GM19035 (cell line): ENCODE data around the gene TMEM202.
"Not testable (repeated sequence)": the region's sequence is repeated elsewhere in the genome, so short reads cannot be mapped to it uniquely, and the experiment has no call there.

ENCODE experiments used
- ATAC-seq: cut with Tn5 transposase; IDR thresholded peaks from one replicate; pipeline ENCODE4 v1.9.1; 2021; ENCODE audit not compliant: unreplicated experiment

Gene TMEM202

GRCh38 chr15:72397796-72398588, at the start of gene TMEM202:
Gene TMEM202, plus strand, starts transcription at chr15:72398305. Its CDS starts 22 bp downstream, at chr15:72398327.
- ATAC-seq: no peak

- no peak for ATAC-seq
These were observed 44.8 kb upstream of the TMEM202 start for GRCh38 chr15:72353266-72353665.

- ATAC-seq: no peak
These were observed 43.6 kb upstream of the TMEM202 start for GRCh38 chr15:72354496-72354895.

- no peak for ATAC-seq
These were observed 40.0 kb upstream of the TMEM202 start for GRCh38 chr15:72358121-72358520.

GRCh38 chr15:72358650-72359171, 39.4 kb upstream of the TMEM202 start:
- no peak for ATAC-seq

DNA sequence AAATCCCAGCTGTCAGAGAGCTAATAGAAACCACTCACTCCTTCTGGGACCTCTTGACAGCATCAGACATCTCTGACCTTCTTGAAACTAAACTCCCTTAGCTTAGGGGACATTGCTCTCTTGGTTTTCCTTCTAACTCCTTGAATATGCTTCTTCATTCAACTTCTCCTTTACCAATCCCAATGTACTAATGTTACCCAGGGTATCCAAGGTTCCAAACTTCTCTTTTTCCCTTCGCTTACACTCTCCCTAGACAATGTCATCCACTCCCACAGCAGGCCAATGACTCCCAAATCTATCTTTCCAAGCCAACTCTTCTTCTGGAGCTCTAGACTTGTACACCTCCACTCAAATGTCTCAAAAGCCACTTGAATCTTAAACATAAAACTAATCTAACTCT, 36.9 kb upstream of the TMEM202 start:
- ATAC-seq: no peak

- peak; percentile 87 for ATAC-seq
These were observed 32.3 kb upstream of the TMEM202 start for GRCh38 chr15:72365844-72366243.

DNA sequence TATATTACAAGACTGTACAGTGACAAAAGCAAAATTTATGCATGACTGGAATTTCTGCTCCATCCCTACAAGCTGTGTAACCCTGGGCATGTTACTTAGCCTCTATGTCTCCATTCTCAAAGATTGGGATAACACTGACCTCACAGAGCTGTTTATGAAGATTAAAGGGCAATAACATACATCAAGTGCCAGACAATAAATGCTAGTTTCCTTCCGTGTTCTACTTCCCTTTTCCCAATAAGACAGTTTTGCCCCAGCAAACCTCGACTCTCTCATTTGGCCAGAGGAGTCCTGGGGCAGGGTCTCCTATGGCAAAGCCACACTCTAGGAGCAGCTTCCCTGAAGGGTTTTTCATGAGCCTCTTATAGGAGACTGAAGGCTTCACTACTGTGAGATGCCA, 29.8 kb upstream of the TMEM202 start:
- ATAC-seq: no peak

DNA sequence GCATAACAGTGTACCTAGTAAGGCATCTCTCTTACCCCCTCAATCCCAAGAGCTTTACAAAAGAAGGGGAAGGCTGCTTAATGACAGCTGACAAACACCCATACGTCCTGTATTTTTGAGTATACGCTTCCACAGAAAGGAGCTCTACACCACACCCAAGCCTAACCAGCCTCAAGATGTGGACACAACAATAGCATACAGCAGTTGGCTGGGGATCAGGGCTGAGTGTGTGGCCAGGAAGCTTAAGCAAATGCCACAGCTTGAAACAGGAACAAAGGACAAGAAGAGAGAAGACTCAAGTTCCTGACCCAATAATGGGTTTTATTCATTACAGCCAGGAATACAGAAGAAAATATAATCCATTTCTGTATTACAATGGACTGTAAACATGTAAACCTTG, 29.2 kb upstream of the TMEM202 start:
- no peak for ATAC-seq

- ATAC-seq: no peak
These were observed 28.1 kb upstream of the TMEM202 start for GRCh38 chr15:72369964-72370363.

DNA sequence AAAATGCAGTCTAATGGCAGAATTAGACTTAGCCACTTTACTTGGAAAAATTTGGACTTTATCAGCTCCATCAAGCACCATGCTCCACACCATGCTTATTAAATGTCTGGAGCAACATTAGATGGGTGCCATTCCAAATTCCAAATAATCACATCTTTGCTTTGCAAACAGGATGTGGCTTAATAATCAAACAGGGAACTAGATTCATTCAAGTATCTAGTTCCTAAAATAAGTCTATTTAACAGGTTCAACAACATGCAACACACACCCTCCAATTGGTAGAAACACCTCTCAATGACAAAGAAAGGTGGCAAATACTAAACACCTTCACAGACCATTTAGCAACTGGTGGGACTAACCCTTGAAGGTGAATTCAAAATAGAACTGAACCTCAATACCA, 25.7 kb upstream of the TMEM202 start:
- ATAC-seq: no peak

GRCh38 chr15:72375501-72375845, 22.6 kb upstream of the TMEM202 start:
- peak; percentile 55 for ATAC-seq

DNA sequence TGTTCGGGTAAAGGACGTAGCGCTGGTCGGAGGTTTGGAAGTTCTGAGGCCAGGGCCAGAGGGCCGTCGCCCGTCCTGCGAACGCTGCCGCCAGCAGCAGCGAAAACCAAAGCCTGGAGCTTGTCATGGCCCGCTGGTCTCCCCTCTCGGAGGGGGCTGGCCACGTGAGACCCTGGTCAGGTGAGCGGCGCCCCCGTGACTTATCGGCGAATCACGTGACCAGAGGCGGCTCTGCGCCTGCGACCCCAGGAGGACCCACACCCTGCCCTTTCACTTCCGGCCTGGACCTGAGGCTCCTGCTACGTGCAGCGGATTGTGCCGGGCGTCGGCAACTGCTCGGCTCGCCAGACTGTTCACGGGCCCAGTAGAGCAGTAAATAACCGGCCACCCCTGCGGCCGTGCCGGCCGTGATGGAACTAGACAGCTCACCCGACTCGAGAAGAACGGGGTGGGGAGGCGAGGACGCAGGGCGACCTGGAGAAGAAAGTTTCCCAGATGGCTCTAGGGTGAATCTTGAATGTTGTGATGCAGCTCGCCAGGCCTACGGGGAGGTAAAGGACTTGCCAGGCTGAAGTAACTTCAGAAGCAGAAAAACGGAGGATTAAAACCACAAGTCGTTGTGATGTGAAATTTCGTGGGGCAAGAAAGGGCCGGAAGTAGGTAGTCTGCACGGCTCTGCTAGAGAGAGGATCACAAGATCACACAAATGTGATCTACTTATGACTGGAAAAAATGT, 22.1 kb upstream of the TMEM202 start, which contains the start of gene HEXA:
TSS of gene HEXA (minus strand) at position 169 of the 736 bp plus-strand sequence. CDS start at position 127, 42 bp downstream.
- peak; percentile 75 for ATAC-seq

DNA sequence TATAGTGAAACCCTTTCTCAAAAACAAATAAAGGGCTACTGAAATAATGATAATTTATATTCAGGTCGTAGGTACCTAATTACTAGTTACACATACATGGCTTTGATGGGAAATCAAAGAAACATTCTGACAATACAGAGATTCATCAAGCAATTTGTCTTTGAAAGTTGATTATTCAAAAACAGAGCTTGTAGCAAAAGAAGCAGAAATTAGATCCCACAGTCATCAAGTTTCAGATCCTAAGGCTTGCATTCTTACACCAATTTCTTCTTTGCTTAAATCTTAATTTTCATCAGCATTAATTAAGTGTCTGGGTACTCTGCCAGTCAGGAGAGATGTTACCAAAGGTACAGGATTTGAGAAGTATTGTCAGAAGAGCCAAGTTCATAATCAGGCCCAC, 20.8 kb upstream of the TMEM202 start:
- ATAC-seq: no peak

- ATAC-seq: not testable (repeated sequence)
These were observed 19.0 kb upstream of the TMEM202 start for GRCh38 chr15:72379106-72379505.

- no peak for ATAC-seq
These were observed 18.2 kb upstream of the TMEM202 start for GRCh38 chr15:72379856-72380430.

- no peak for ATAC-seq
These were observed 17.4 kb upstream of the TMEM202 start for GRCh38 chr15:72380743-72381142.

GRCh38 chr15:72382146-72382545, 16.0 kb upstream of the TMEM202 start:
- no peak for ATAC-seq

GRCh38 chr15:72387741-72388140, 10.4 kb upstream of the TMEM202 start:
- no peak for ATAC-seq

DNA sequence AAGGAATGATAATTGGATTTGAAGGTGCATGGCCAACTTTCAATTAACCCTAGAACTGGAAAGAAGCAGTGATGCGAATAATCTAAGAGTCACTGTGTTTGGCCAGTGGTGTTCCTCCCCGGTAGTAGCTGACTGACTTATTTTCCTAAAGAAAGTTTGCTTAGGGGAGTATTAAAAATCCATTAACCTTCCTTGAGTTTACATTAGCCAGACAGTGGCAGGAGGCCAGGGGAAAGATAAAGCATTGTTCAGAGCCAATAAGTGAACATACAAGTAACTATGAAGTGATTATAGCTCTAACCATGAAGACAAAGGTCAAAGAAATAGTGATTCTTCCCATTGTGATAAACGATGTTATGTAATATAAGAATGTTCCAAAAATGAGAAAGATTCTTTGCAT, 8.9 kb upstream of the TMEM202 start:
- no peak for ATAC-seq

DNA sequence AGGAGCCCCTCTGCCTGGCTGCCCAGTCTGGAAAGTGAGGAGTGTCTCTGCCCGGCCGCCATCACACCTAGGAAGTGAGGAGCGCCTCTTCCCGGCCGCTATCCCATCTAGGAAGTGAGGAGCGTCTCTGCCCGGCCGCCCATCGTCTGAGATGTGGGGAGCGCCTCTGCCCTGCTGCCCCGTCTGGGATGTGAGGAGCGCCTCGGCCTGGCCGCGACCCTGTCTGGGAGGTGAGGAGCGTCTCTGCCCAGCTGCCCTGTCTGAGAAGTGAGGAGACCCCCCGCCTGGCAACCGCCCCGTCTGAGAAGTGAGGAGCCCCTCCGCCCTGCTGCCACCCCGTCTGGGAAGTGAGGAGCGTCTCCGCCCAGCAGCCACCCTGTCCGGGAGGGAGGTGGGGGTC, 1.8 kb upstream of the TMEM202 start:
- not testable (repeated sequence) for ATAC-seq

DNA sequence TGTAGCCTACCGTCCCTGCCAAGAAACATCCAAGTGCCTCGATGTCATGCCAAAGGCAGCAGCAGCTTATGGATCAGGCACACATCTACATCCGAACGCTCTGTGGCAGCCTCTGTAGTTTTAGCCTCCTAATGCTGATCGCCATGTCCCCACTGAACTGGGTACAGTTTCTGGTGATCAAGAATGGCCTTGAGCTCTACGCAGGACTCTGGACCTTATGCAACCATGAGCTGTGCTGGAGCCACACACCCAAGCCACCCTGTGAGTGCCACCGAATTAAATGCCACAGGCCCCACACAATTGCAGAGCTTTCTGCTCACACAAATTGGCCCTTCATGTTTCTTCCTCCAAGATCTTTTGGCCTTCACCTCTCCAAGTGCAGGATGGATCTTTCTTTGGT, 543 bp downstream of the TMEM202 start:
- no peak for ATAC-seq
